Aorta (tissue), 5 donors: ENCODE measurements around the gene CDK13. TPM values are rescaled to one million over a fixed set of nuclear protein-coding genes. Genes with fewer than 3 reads are reported as not detected.

Experiments used
- ATAC-seq: fragments of 200-7000 bp; cut with Tn5 transposase; one replicate; pipeline ENCODE4 v1.9.1; 2022; ENCODE audit warnings: moderate library complexity; ENCODE audit not compliant: low FRiP score
- DNase-seq, 2 donors: peaks; one replicate each; pipeline ENCODE4 v3.0.0-alpha.2; 2020
- H3K27ac ChIP-seq, 2 donors: one replicate each; pipeline ENCODE4 v1.5.1; 2013; ENCODE audit warnings: low read length in 2 of 2, mild to moderate bottlenecking in 2 of 2, moderate library complexity in 2 of 2, control low read depth in 1 of 2, inconsistent platforms in 1 of 2, low read depth in 1 of 2
- H3K27me3 ChIP-seq, 2 donors: one replicate each; pipeline ENCODE4 v1.6.1; 2013; ENCODE audit warnings: control low read depth in 1 of 2, low read length in 1 of 2, mild to moderate bottlenecking in 1 of 2, moderate library complexity in 1 of 2; ENCODE audit not compliant: insufficient read depth in 2 of 2, control insufficient read depth in 1 of 2
- H3K36me3 ChIP-seq, 2 donors: one replicate each; pipeline ENCODE4 v1.6.1; 2013; ENCODE audit warnings: control low read depth in 1 of 2, low read length in 1 of 2, mild to moderate bottlenecking in 1 of 2; ENCODE audit not compliant: insufficient read depth in 2 of 2, control insufficient read depth in 1 of 2
- H3K4me1 ChIP-seq, 2 donors: one replicate each; pipeline ENCODE4 v1.6.1; 2013; ENCODE audit warnings: low read length in 2 of 2, control low read depth in 1 of 2, mild to moderate bottlenecking in 1 of 2, moderate library complexity in 1 of 2; ENCODE audit not compliant: insufficient read depth in 2 of 2, control insufficient read depth in 1 of 2
- H3K4me3 ChIP-seq, 2 donors: one replicate each; pipeline ENCODE4 v1.5.1; 2013; ENCODE audit warnings: low read length in 2 of 2, control low read depth in 1 of 2, mild to moderate bottlenecking in 1 of 2
- H3K9me3 ChIP-seq: one replicate; pipeline ENCODE4 v1.6.1; 2013; ENCODE audit warnings: mild to moderate bottlenecking, low read length; ENCODE audit not compliant: control insufficient read depth
- WGBS, 2 donors: extraction: QIAGEN DNeasy Blood & Tissue Kit; methylation state at CpG; one replicate each; pipeline ENCODE4 v1.1.7; 2013; 5-methylcytosine and 5-hydroxymethylcytosine counted together
- intact Hi-C, 2 donors: fragments of 100-400 bp; cut with DNase I; formaldehyde crosslinking; loops; one replicate each; pipeline versions ENCODE4 v1.14.2 to v1.15.0; 2022
- polyA plus RNA-seq, 2 donors: library from polyadenylated mRNA; stranded (reverse); fragments of 200-250 nt; gene quantifications; one replicate each; pipeline ENCODE4 v1.2.3, GENCODE V29; 2013
- total RNA-seq, 2 donors: library from RNA; stranded (reverse); fragmentation: NEBNext Ultra II Directional; extraction: Animal tissue kit (Norgen Biotek cat#: 25700); gene quantifications; one replicate each; pipeline ENCODE4 v1.2.1, GENCODE V29; 2021
- donor health status: healthy with polysubstance abuse.
- donor health status: Bipolar disorder and iron deficiency.
- donor health status: DM: no; HTN: no; CAD: no.
- donor health status: DM: no; HTN: no; CAD: no.
- donor health status: DM: yes; HTN: yes; CAD: no.

The CDK13 gene
- total and polyA plus RNA-seq, 4 donors: 8.5 to 83.8 (median 39.5) TPM

DNA sequence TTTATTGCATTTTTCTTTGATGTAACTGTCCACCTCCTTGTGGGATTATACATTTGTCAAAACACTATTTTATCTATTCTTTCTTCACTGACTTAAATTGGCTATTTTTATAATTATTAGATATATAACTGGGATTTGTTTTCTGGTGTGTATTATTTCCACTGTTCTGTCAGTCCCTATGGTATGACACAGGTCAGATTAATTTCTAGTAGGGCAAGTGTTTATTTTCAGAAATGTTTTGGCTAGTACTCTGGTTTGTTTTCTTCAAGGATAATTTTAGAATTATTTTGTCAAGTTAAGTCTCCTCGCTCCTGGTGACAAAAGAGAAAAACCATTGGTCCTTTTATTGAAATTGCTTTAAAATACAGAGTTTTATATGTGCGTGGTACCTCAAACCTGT is 93.1 kb downstream of the CDK13 start:
- H3K4me1 ChIP-seq: no peaks in the 10 kb centered on the region
- H3K27me3 ChIP-seq: no peaks in the 10 kb centered on the region
- peaks cover 0 to 2% of the 10 kb centered on the region in 2 donors for H3K36me3 ChIP-seq
- no peak for DNase-seq
- intact Hi-C loops: no loop called here
- 60 to 67% methylated on average over 2 of the region's 2 CpGs for WGBS, 2 donors
- no peaks in the 10 kb centered on the region for H3K9me3 ChIP-seq
- H3K27ac ChIP-seq: no peak overlapping the region
- H3K4me3 ChIP-seq: no peak overlapping the region
- ATAC-seq: no peak

DNA sequence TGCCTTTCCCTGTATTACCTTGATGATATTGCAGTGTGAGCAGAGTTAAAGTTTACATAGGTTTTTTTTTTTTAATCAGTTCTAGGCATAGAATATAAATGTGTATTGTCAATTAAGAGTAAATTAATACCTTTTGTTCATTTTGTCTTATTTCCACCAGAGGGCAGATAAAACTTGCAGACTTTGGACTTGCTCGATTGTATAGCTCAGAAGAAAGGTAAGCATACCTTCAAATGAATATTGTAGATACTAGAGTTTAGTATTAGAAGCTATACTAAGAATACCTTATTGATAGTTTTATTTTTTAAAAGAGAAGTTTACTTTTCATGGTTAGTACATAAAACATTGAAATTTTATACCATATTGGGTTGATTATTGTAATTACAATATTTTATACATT is 97.6 kb downstream of the CDK13 start:
- Histone ChIP-seq H3K9me3 (no peaks in the 10 kb centered on the region), H3K4me3 (no peak overlapping the region), H3K36me3 (no peaks in the 10 kb centered on the region), H3K27ac (no peak overlapping the region), H3K27me3 (no peaks in the 10 kb centered on the region), H3K4me1 (no peaks in the 10 kb centered on the region)
- intact Hi-C loops: no loop called here
- no peak for DNase-seq
- WGBS, 2 donors: 88 to 94% methylated on average over 1 of the region's 1 CpG
- no peak for ATAC-seq

DNA sequence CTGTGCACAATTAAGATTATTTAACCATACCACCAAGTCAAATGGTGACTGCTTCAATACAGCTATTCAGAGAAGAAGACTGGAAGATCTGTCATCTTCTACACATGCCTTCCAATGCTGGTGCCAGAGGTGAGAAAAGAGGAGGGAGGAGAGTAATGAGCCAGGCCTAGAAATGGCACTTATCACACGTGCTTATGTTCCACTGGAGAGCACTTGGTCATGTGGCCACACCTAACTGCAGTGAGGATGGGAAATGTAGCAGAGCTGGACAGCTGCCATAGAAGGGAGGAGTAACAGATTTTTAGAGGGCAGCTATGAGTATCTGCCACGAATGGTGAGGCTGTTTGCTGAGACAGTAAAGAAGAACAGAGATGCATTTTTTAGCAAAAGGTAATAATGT is 107.2 kb downstream of the CDK13 start:
- DNase-seq: no peak
- intact Hi-C loops: no loop called here
- WGBS, 2 donors: 15 to 17% methylated on average over 2 of the region's 2 CpGs
- H3K4me1 ChIP-seq: peaks cover 0 to 2% of the 10 kb centered on the region in 2 donors
- H3K27me3 ChIP-seq: no peaks in the 10 kb centered on the region
- no peak overlapping the region for H3K27ac ChIP-seq
- H3K36me3 ChIP-seq: no peaks in the 10 kb centered on the region
- no peaks in the 10 kb centered on the region for H3K9me3 ChIP-seq
- no peak overlapping the region for H3K4me3 ChIP-seq
- no peak for ATAC-seq

DNA sequence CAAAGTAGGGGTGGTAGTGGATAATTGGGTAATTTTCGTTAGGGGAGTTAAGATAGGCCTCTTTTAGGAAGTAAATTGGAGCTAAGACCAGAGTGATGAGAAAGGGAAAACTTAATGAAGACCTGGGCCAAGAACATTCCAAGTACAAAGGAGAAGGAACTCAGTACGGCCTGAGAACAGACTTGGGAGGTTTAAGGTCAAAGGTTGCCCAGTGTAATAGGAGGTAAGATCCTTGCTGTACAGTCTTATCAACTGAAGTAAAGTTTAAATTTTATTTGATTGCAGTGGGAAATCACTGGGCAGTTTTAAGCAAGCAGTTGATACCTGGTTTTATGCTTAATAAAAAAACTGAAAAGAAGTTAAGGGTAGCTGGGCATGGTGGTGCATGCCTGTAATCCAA is 108.0 kb downstream of the CDK13 start:
- H3K4me1 ChIP-seq: peaks cover 0 to 2% of the 10 kb centered on the region in 2 donors
- intact Hi-C loops: no loop called here
- no peak overlapping the region for H3K27ac ChIP-seq
- H3K4me3 ChIP-seq: no peak overlapping the region
- WGBS, 2 donors: 34 to 56% methylated on average over 2 of the region's 2 CpGs
- H3K27me3 ChIP-seq: no peaks in the 10 kb centered on the region
- DNase-seq (no peak), ATAC-seq (no peak)
- no peaks in the 10 kb centered on the region for H3K9me3 ChIP-seq
- H3K36me3 ChIP-seq: no peaks in the 10 kb centered on the region

GRCh38 chr7:40058636-40059035 is 108.6 kb downstream of the CDK13 start:
- Histone ChIP-seq H3K4me1 (peaks cover 0 to 2% of the 10 kb centered on the region in 2 donors), H3K9me3 (no peaks in the 10 kb centered on the region), H3K4me3 (no peak overlapping the region), H3K27me3 (no peaks in the 10 kb centered on the region), H3K36me3 (no peaks in the 10 kb centered on the region), H3K27ac (no peak overlapping the region)
- DNase-seq: no peak
- intact Hi-C loops: no loop called here
- no peak for ATAC-seq

GRCh38 chr7:40059057-40059456 is 109.0 kb downstream of the CDK13 start:
- Histone ChIP-seq H3K4me3 (no peak overlapping the region), H3K27ac (no peak overlapping the region), H3K36me3 (no peaks in the 10 kb centered on the region), H3K9me3 (no peaks in the 10 kb centered on the region), H3K4me1 (peaks cover 0 to 2% of the 10 kb centered on the region in 2 donors), H3K27me3 (no peaks in the 10 kb centered on the region)
- WGBS, 2 donors: 50 to 60% methylated on average over 6 of the region's 6 CpGs
- DNase-seq (no peak), ATAC-seq (no peak)
- intact Hi-C loops: no loop called here

- ATAC-seq (no peak), DNase-seq (no peak)
- Histone ChIP-seq H3K4me3 (no peak overlapping the region), H3K4me1 (peaks cover 0 to 1% of the 10 kb centered on the region in 2 donors), H3K36me3 (no peaks in the 10 kb centered on the region), H3K27ac (no peak overlapping the region), H3K9me3 (no peaks in the 10 kb centered on the region), H3K27me3 (no peaks in the 10 kb centered on the region)
- intact Hi-C loops: no loop called here
- 98% methylated on average over 5 of the region's 5 CpGs for WGBS, 2 donors
Observed at GRCh38 chr7:40072268-40072667, 122.2 kb downstream of the CDK13 start.

- no peak for DNase-seq
- no peaks in the 10 kb centered on the region for H3K9me3 ChIP-seq
Observed at GRCh38 chr7:40073239-40073638, 123.2 kb downstream of the CDK13 start.

DNA sequence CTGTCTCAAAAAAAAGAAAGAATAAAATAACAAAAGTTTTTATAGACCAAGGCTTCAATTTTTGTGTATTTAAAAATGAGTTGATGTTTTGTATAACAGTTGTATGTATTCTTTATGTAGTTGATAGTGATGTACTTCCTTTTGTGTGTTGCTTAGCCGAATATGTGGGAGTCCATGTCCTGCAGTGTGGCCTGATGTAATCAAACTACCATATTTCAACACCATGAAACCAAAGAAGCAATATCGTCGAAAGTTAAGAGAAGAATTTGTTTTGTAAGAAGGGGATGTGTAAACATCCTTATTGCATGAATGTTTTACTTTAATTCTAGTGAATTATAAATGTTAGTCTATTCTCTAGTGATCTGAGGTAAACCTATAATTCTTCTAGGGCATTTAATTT is 127.8 kb downstream of the CDK13 start:
- H3K27me3 ChIP-seq: no peaks in the 10 kb centered on the region
- intact Hi-C loops: no loop called here
- WGBS, 2 donors: 86% methylated on average over 3 of the region's 3 CpGs
- no peaks in the 10 kb centered on the region for H3K9me3 ChIP-seq
- H3K4me3 ChIP-seq: no peak overlapping the region
- peaks cover 0 to 1% of the 10 kb centered on the region in 2 donors for H3K36me3 ChIP-seq
- no peak overlapping the region for H3K27ac ChIP-seq
- no peak for DNase-seq
- H3K4me1 ChIP-seq: peaks cover 0 to 1% of the 10 kb centered on the region in 2 donors
- no peak for ATAC-seq

More at GRCh38 chr7:40073239-40073638, 123.2 kb downstream of the CDK13 start:
- ATAC-seq: no peak
- H3K27me3 ChIP-seq: no peaks in the 10 kb centered on the region
- intact Hi-C loops: no loop called here
- no peaks in the 10 kb centered on the region for H3K36me3 ChIP-seq
- 94 to 99% methylated on average over 2 of the region's 2 CpGs for WGBS, 2 donors
- no peak overlapping the region for H3K27ac ChIP-seq
- H3K4me1 ChIP-seq: peaks cover 0 to 1% of the 10 kb centered on the region in 2 donors
- H3K4me3 ChIP-seq: no peak overlapping the region
